ENCODE data around the gene LENG8.
"Not testable (repeated sequence)": the region's sequence is repeated elsewhere in the genome, so short reads cannot be mapped to it uniquely, and the experiment has no call there.

DNA sequence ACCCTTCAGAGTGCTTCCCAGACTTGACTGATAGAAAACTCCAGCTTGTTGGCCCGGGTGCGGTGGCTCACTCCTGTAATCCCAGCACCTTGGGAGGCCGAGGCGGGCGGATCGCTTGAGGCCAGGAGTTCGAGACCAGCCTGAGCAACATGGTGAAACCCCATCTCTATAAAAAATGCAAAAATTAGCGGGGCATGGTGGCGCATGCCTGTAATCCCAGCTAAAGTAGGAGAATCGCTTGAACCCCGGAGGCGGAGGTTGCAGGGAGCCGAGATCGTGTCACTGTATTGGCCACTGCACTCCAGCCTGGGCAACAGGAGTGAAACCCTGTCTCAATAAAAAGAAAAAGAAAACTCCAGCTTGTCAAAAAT is 17.1 kb downstream of the LENG8 start:
- TF ChIP-seq ZFP3 (CRISPR knock-in tag; IDR thresholded peaks at IDR 0.05); TOX (CRISPR knock-in tag; IDR thresholded peaks at IDR 0.05; ENCODE audit: borderline replicate concordance); ARNTL (CRISPR knock-in tag; IDR thresholded peaks at IDR 0.05; ENCODE audit: borderline replicate concordance, low read depth); ZNF70 (CRISPR knock-in tag; IDR thresholded peaks at IDR 0.05); BACH2 (CRISPR knock-in tag; IDR thresholded peaks at IDR 0.05; ENCODE audit: borderline replicate concordance); SNAI2 (CRISPR knock-in tag; IDR thresholded peaks at IDR 0.05): not testable (repeated sequence)
